ENCODE measurements around the gene GNG8.
"Not testable (repeated sequence)": the region's sequence is repeated elsewhere in the genome, so short reads cannot be mapped to it uniquely, and the experiment has no call there.

GNG8 gene

GRCh38 chr19:46644720-46645119, 8.7 kb upstream of the GNG8 start:
- DNase-seq = no peak

- DNase-seq = no peak
Measured at GRCh38 chr19:46640656-46641055, 4.7 kb upstream of the GNG8 start.

GRCh38 chr19:46639358-46640182, 3.6 kb upstream of the GNG8 start:
- DNase-seq = no peak

- DNase-seq = no peak
Measured at GRCh38 chr19:46637224-46637623, 1.2 kb upstream of the GNG8 start.

GRCh38 chr19:46634656-46635218, 1.3 kb downstream of the GNG8 start:
- peak; percentile 93 for DNase-seq

GRCh38 chr19:46634045-46634655, 1.9 kb downstream of the GNG8 start:
- DNase-seq = peak; percentile 87

GRCh38 chr19:46633130-46633529, 2.9 kb downstream of the GNG8 start:
- DNase-seq = no peak

GRCh38 chr19:46631481-46631880, 4.5 kb downstream of the GNG8 start:
- no peak for DNase-seq

- no peak for DNase-seq
Measured at GRCh38 chr19:46630586-46631205, 5.3 kb downstream of the GNG8 start.

GRCh38 chr19:46629546-46630025, 6.4 kb downstream of the GNG8 start:
- no peak for DNase-seq

GRCh38 chr19:46628970-46629369, 7.0 kb downstream of the GNG8 start:
- not testable (repeated sequence) for DNase-seq

GRCh38 chr19:46626446-46626845, 9.6 kb downstream of the GNG8 start:
- no peak for DNase-seq

- DNase-seq = no peak
Measured at GRCh38 chr19:46625731-46626130, 10.3 kb downstream of the GNG8 start.

GRCh38 chr19:46624958-46625661, 10.9 kb downstream of the GNG8 start, which contains the start of gene PTGIR:
TSS of gene PTGIR (minus strand) at chr19:46625089. CDS start at chr19:46624225, 864 bp downstream.
- DNase-seq = no peak

- DNase-seq = no peak
Measured at GRCh38 chr19:46623915-46624502, 12.0 kb downstream of the GNG8 start.

- no peak for DNase-seq
Measured at GRCh38 chr19:46622118-46622446, 13.9 kb downstream of the GNG8 start.

- DNase-seq = no peak
Measured at GRCh38 chr19:46621191-46622117, 14.5 kb downstream of the GNG8 start.

GRCh38 chr19:46620716-46621115, 15.3 kb downstream of the GNG8 start:
- no peak for DNase-seq

GRCh38 chr19:46620267-46620666, 15.7 kb downstream of the GNG8 start:
- DNase-seq = no peak

- no peak for DNase-seq
Measured at GRCh38 chr19:46618670-46619231, 17.3 kb downstream of the GNG8 start.

- DNase-seq = no peak
Measured at GRCh38 chr19:46617601-46618000, 18.4 kb downstream of the GNG8 start.
